Measurements from ENCODE around the gene ELF5.

DNA sequence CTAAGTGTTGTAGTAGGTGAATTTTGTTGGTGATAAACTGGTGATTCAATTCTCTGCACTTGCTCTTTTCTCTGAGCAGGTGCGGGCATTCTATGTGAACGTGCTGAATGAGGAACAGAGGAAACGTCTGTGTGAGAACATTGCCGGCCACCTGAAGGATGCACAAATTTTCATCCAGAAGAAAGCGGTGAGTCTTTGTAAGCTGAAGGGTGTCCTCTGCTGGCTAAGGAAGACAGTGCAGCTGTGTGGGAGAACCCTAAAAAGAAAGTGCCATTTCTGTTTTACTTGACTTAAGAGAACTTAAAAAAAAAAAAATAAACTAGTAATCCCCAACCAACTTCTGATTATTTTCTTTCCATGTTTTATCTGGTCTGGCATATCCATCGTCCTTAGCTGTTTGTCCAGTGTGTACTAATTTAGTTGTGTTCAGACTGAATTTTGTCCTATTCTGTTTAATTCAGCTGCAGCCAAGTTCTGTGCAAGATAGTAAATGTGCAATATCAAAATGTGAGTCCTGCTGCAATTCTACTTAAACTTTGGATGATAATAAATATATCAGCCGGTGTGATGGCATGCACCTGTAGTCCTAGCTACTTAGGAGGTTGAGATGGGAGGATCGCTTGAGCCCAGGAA, 45.3 kb downstream of the ELF5 start:
- TF ChIP-seq SRF (IDR thresholded peaks at IDR 0.05; ENCODE audit: low read depth, low read length) (no peak), GABPA (IDR thresholded peaks at IDR 0.05; ENCODE audit: borderline replicate concordance, insufficient read depth, low read length) (no peak), RNF2 (IDR thresholded peaks at IDR 0.05; ENCODE audit: borderline replicate concordance, low read depth, low read length, missing control alignments, poor library complexity, severe bottlenecking) (no peak), BCL11A (IDR thresholded peaks at IDR 0.05; ENCODE audit: low read depth in 2 of 2, low read length in 2 of 2) (no peak), CBX5 (IDR thresholded peaks at IDR 0.05; ENCODE audit: low read depth, low read length) (no peak), POLR2AphosphoS5 (IDR thresholded peaks at IDR 0.05; ENCODE audit: low read depth, low read length) (no peak), CHD2 (IDR thresholded peaks at IDR 0.05; ENCODE audit: low read length) (no peak), POLR2A (IDR thresholded peaks at IDR 0.05; ENCODE audit: control extremely low read depth in 1 of 2, low read depth in 2 of 2, low read length in 2 of 2) (no peak), SAP30 (IDR thresholded peaks at IDR 0.05; ENCODE audit: insufficient read depth, insufficient replicate concordance, low read length) (no peak), KDM1A (IDR thresholded peaks at IDR 0.05; ENCODE audit: borderline replicate concordance, low read length) (no peak)

Measured in H1 (cell line).